GM21786 (cell line): ENCODE results near the gene CYYR1.
"Not testable (repeated sequence)": the region's sequence is repeated elsewhere in the genome, so short reads cannot be mapped to it uniquely, and the experiment has no call there.

Experiments used
- ATAC-seq: cut with Tn5 transposase; IDR thresholded peaks from one replicate; pipeline ENCODE4 v1.9.1; 2021; ENCODE audit not compliant: unreplicated experiment

CYYR1 gene

DNA sequence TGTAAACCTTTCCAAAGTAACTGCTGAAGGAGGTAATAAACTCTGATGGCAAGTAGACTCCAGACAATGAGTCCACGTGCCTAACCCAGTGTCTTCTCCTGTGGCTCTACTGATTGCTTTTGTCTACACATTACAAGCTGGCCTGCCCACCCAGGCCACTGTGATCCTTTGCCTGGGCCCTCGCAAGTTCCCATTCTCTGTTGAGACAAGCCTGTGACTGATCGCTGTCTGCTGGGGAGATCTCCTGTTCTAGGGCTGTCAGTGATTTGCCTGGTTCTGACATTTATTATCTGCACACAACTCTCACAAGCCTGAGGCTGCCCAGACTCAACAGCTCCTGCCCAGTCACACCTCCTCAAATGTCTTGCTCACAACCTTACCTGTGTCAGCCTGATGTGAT lies 81.4 kb downstream of the CYYR1 start:
- ATAC-seq: no peak

DNA sequence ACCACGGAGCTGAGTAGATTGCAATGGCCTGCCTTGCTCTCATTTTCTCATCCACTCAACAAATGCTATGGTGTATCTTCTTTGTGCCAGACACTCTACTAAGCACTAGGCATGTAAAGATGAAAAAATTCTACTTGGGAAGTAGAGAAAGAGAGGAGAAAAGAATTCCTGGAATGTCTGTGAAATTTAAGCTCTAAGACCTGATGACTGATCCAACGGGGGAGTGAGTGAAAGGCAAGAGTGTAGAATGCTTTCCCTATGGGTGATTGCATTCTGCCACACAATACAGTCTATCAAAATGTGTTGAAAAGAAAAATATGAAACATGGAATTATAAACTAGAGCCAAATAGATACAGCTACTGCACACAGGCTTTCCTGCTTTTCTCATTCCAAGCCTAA lies 82.3 kb downstream of the CYYR1 start:
- ATAC-seq: no peak

DNA sequence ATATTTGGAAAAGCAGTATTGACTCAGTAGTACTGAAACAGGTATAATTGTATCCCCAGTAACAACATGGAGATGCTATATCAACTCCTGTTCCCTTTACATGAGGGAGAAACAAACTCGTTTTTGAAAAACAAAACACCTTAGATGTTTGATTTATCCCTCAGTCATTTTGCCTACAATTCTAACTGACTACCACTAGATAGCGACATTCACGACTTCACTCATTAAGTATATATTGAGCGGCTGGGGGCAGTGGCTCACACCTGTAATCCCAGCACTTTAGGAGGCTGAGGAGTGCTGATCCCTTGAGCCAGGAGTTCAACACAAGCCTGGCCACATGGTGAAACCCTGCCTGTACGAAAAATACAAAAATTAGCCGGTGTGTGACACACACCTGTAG lies 83.3 kb downstream of the CYYR1 start:
- ATAC-seq: no peak

DNA sequence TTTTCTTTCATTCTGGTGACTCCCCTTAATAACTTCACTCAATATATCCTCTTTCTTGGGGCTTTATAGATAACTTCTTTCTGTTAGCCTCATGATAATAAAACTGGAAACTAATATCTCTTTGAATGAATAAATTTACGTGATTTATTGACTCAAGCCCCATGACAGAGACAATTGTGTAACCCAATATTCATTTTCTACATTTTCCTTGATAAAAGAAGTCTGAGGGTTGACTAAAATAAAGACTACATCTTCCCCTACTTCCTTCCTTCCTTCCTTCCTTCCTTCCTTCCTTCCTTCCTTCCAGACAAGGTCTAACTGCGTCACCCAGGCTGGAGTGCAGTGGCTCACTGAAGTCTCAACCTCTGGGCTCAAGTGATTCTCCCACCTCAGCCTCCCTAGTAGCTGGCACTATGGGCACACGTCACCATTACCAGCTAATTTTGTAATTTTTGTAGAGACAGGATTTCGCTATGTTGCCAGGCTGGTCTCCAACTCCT lies 85.1 kb downstream of the CYYR1 start:
- ATAC-seq: no peak

DNA sequence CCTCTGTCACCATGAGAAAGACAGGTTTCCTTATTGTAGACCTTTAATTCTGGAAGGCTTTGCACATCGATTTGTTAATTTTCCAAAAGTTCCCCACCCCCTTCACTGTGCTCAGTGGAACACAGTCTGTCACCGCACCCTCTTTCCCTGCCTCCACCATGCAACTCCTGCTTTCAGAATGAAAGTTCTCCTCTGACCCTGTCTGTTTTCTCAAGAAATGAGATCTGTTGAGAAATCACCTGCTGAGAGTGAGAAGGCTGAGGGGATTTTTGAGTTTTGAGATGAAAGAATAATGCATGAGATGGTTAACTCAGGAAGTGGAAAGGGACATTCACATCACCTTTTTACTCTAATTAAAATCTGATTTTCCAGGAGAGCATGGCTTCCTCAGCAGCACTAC lies 99.6 kb downstream of the CYYR1 start:
- peak; percentile 50 for ATAC-seq

DNA sequence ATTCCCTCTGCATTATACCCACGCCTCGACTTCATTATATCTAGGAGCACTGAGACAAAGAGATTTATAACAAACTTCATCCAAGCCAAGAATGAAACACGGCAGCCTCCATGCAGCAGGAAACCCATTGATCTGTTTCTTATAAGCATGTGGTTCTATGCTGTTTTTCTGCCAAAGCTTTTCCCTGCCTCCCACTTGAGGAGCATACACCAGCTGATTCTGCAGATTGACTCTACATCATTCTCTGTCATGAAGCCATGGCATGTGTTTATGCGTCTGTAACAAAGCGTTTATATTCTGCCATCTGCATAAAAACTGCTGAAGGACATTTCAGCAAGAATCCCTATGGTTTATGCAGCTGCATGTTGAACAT lies 102.0 kb downstream of the CYYR1 start:
- ATAC-seq: no peak

DNA sequence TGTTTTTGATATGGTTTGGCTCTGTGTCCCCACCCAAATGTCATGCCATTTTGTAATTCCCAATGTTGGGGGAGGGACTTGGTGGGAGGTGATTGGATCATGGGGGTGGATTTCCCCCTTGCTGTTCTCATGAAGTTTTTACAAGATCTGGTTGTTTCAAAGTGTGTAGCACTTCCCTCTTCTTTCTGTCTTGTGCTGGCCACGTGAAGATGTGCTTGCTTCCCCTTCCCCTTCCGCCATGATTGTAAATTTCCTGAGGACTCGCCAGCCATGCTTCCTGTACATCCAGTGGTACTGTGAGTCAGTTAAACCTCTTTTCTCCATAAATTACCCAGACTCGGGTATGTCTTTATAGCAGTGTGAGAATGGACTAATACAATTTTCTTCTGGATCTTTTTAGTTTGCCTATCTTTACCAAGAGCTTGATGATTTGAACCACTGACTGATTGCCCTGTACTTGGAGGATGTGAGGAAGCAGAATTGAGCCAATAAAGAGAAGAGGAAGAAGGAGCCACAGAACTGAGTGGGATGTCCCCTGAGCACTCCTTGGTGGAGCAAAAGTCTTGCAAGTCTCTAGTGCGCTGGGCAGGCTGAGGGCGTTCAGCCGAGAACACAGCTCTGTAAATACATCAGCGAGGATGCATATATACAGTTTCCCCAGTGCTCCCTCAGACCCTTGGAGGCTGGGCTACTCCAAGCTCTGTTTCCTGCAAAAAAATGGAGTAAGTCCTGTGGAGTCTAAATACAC lies 102.6 kb downstream of the CYYR1 start:
- no peak for ATAC-seq

DNA sequence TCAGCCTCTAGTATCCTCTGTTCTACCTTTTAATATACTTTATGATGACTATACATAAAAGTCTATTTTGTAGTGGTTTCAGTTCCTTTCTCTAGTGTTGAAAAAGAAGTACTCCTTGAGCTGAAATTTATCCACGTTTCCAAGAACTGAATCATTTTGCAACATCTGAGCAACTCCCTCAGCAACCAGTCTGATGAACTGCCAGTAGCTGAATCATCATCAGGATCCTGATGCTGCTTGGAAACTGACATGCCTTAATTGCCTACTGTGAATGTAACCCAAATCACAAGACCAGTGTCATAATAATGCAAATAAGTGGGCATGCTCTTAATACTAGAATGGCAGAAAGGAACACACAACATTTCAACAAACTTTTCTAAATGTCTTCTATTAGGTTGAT lies 103.3 kb downstream of the CYYR1 start:
- no peak for ATAC-seq

DNA sequence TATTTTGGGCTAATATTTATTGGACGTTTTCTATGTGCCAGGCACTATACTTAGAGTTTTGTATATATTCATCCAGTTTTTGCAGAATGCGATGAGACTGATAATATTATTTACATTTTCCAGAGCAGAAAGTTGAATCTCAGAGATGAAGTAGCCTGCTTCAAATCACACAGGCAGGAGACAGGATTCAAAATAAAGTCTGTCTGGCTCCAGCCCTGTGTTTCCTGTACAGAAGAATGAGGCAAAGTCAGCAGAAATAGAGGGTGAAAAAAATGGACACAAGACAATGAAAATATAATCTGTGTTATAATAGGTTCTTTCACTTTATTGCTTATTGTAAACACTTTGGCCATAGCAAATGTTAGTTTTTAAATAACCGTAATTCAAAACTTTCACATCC lies 107.2 kb downstream of the CYYR1 start:
- ATAC-seq: no peak

DNA sequence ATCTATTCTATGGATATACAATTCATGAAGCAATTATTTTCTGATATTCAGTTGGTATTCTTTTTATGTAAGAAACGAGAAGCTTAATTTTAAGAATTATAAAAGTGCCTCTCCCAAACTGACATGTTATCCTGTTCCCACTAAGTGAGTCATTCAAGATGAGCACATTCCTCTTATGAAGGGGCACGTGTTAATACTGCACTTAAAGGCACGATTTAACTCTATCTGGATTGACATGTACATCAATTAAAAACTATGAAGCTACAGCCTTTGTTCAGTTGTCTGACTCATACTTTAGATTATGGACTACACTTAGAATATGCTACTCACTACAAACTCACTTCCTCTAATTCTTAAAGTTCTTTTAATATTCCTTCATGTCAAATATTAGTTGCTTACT lies 111.6 kb downstream of the CYYR1 start:
- ATAC-seq: no peak

DNA sequence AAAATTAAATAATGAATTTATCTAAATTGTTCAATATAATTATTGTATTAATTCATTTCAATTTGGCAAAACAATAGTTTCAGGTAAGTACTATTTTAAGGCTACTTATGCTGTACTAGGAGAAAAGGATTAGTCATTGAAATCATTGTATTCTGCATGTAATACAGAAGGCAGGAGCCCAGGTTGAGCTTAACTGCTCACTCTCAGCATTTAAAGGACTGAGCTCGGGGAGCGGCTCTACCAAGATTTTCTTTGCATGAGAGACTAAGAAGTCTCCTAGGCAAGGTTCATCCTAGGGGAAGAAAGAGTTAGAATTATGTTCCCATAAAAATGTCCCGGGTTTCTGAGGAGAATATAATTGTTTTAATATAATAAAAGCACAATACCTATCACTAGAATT lies 112.5 kb downstream of the CYYR1 start:
- no peak for ATAC-seq

DNA sequence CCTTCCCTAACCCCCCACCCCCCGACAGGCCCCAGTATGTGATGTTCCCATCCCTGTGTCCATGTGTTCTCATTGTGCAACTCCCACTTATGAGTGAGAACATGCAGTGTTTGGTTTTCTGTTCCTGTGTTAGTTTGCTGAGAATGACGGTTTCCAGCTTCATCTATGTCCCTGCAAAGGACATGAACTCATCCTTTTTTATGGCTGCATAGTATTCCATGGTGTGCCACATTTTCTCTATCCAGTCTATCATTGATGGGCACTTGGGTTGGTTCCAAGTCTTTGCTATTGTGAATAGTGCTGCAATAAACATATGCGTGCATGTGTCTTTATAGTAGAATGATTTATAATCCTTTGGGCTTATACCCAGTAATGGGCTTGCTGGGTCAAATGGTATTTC lies 114.2 kb downstream of the CYYR1 start:
- ATAC-seq: not testable (repeated sequence)

DNA sequence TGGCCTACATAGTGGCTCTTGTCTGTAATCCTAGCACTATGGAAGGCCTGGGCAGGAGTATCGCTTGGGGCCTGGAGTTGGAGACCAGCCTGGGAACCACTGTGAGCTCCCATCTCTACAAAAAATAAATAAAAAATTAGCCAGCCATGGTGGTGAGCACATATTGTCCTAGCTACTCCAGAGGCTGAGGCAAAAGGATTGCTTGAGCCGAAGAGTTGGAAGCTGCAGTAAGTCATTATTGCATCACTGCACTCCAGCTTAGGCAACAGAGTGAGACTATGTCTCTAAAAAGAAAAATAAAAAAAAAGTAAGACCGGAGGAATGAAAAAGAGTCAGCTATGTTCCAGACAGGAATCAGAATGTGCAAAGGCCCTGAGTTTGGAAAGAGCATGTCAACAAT lies 115.3 kb downstream of the CYYR1 start:
- no peak for ATAC-seq

DNA sequence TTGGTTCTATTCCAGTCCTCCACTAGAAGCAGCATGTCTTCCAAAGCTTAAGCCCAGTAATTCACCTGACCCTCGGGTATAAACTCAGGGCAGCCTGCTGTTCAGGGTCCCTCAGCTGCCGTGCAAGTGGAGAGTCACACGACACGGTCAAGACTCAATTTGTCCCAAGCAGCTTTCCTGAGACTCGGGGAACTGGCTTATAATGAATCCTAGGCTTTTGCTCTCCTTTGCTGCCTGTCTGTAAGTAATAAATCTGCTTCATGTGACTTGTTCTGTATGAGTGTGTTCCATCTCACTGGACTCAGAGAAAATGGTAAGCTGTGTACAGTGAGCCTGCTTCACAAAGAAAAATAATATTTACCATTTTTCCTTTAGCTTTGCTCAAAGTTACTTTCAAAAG lies 119.8 kb downstream of the CYYR1 start:
- ATAC-seq: no peak

DNA sequence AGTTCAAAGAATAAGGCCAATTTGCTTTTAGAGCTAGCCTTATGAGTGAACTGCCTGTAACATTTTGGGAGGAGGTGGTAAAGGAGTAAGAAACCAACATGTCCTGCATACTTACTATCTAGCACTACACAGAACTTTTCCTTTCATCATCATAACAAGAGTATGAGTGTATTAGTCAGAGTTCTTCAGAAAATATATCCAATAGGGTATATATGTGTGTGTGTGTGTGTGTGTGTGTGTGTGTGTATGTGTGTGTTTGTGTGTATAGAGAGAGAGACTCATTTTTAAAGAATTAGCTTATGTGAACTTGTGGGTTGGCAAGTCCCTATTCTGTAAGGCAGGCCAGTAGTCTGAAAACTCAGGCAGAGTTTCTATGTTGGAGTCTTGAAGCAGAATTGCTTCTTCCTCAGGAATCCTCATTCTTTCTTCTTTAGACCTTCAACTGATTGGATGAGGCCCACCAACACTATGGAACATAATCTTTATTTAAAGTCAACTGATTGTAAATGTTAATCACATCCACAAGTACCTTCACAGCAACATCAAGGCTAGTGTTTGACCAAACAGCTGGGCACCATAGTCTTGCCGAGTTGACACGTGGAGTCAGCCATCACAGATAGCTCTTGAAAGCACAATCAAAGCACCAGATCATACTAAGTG lies 121.9 kb downstream of the CYYR1 start:
- no peak for ATAC-seq

DNA sequence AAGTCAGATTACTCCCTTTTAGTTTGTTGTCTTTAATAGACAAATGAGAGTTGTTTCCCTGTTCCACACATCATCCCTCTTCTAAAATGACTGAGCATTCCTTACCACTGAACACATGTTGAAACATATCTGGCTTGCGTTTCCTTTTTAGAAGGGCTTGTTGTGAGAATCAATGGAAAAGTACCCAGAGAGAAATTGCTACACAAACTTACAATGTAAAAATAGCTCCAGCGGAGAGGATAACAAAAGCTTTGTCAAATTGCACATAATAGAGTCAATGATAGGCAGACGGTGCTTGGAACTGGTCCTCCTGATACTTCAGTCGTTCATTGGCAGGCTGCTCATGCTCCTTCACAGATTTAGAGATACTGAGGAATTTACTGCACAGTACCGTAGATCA lies 123.9 kb downstream of the CYYR1 start:
- no peak for ATAC-seq

DNA sequence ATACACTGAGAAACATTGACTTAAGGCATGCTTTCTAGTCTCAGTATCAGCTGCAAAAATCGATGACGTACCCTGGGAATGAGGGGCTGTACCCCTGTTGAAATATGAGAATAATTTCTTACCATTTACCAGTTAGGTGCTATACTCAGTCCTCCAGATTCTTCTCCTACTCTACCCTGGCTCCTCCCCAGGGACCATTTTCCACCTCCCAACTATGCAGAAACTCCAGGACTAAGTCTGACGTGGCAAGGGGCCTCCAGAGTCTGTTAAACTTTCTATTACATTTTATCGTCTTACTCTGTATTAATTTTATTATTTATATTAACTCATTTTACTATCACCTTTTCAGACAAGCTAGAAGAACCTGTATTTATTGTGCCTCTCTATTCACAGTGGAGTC lies 124.3 kb downstream of the CYYR1 start:
- ATAC-seq: no peak

DNA sequence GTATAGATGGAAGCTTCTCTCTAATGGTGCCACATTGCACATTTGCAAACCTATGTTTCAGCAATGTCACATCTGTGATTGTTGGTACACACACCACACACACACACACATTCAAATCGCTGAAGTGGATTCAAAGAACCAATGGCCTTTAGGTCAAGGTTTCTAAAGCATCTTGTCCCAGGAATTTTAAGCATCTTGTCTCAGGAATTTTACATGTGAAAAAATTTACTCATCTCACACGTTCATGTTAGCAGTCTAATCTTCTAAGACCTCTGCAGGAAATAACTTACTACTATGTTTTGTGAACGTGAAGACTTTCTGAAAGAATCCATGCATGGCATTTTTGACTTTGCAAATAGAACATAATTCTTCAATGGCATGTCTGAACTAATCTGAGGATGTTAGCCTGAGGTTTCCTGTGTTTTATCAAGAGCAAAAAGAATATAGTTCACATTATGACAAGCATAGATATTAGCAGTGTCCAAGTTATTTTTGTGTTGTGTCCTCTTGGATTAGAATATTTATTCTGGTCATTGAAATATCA lies 125.1 kb downstream of the CYYR1 start:
- no peak for ATAC-seq

DNA sequence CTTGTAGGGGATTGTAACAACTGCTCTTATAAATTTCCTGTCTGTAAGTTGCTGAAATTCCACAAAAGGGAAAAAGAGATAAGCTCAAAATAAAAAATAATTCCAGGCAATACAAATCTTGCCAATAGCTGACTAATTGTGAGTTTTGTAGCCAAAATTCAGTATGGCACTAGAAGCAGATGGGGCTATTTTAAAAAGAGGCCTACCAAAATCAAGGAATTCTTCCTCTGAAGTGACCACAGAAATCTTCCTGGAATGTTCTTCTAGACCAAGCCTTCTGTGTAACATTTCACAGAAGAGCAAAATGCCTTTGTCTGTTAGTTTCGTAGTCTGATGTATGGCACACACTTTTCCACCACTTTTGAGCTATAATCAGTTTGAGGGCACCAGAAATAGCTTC lies 127.6 kb downstream of the CYYR1 start:
- no peak for ATAC-seq

DNA sequence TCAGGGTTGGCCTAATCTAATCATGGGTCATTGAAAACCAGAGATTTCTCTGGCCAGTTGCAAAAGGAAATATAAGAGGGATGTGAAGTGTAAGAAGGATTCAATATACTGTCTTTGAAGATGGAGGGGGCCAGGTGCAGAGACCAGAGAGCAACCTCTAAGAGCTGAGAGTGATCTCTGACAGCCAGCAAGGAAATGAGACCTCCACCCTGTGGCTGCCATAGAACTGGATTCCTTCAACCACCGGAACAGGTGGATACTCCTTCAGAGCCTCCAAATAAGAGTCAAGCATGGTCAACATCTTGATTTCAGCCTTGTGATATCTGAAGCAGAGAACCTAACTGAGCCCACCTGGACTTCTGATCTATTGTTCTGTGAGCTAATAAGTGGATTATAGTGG lies 128.4 kb downstream of the CYYR1 start:
- ATAC-seq: no peak

DNA sequence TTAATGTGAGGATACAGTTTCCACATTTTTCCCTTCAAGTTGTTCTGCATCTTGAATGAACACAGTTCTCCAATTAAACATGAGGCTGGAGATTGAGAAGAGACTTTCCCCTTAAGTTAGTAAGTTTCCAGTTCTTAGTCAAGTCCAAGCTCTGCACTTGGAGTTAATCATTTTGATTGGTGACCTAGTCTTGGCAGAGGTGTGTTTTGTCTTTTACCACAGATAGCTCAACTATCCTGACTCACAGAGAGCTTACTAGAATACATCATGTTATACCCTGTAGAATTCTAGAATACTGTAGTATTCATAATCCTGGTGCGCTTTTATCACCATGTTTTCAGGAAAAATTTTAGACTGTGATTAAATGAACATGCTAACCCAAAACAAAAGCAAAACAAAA lies 129.2 kb downstream of the CYYR1 start:
- no peak for ATAC-seq

DNA sequence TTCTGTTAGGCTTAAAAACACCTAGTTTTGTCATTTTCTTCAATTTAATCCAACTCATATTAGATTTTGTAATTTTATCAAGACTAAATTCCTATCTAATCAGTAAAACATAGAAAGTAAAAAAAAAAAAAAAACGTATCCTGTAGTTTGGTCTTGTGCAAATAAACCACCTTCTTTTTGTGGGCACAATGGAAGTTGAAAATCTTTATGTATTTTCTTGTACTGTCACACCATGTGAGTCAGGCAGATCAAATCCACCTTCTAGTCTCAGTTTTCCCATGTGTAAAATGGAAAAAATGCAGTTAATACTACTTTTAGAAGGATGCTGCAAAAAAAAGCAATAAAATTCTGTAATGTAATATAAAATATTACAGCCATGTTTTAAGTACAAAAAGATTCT lies 129.8 kb downstream of the CYYR1 start:
- ATAC-seq: no peak

DNA sequence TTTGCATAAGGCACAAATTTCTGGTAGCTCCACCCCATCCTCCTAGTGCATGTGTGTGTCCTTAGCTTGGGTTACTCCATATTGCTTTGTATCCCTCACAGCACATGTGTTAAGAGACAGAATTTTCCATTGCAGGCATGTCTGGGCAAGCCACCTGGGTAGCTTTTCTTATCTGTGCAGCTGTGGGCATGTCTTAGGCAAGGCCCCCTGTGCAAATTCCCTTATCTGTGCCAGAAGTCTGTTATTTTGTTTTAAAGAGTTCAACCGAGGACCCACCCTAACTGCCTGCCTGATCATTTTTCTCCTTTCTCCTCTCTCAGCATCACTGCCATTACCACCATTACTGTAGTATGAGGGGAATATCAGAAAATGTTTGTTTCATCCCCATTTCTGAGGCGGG lies 131.9 kb downstream of the CYYR1 start:
- no peak for ATAC-seq
